K562 (cell line): ENCODE measurements around the gene CHCHD6. TPM values are rescaled to one million over a fixed set of nuclear protein-coding genes. Genes with fewer than 3 reads are reported as not detected.

Experiments
- BRCA1 ChIP-seq, 2 experiments: fragments of 450-650 bp in 1 of 2; sonication (generic) in 1 of 2; formaldehyde crosslinking in 1 of 2; IDR thresholded peaks; 2 replicates each; pipeline versions ENCODE4 v1.5.0 to v1.6.1; 2017 to 2020; ENCODE audit warnings: mild to moderate bottlenecking in 1 of 2, missing genetic modification reagents in 1 of 2
- CCNT2 ChIP-seq: IDR thresholded peaks from 2 replicates; pipeline ENCODE4 v1.6.1; 2011; ENCODE audit warnings: borderline replicate concordance, low read depth, mild to moderate bottlenecking, moderate library complexity, mixed read lengths, low read length; ENCODE audit not compliant: insufficient read length; ENCODE audit errors: extremely low read depth
- CEBPB ChIP-seq: fragments of 450-650 bp; IDR thresholded peaks from 2 replicates; pipeline ENCODE4 v1.6.1; 2016; ENCODE audit warnings: missing genetic modification characterization, missing compliant biosample characterization
- DPF2 ChIP-seq: fragments of 450-650 bp; IDR thresholded peaks from 2 replicates; pipeline ENCODE4 v1.6.1; 2016
- HDAC1 ChIP-seq, 2 experiments: fragments of 450-650 bp; IDR thresholded peaks; 2 replicates each; pipeline ENCODE4 v1.6.1; 2016 to 2017; ENCODE audit warnings: inconsistent platforms in 1 of 2, mild to moderate bottlenecking in 1 of 2, moderate library complexity in 1 of 2
- HMG20A ChIP-seq: fragments of 450-650 bp; formaldehyde crosslinking; conservative IDR thresholded peaks from 2 replicates; pipeline ENCODE4 v1.4.0; 2020; ENCODE audit warnings: mild to moderate bottlenecking, mixed read lengths
- ILF3 ChIP-seq: fragments of 450-650 bp; IDR thresholded peaks from 2 replicates; pipeline ENCODE4 v1.6.1; 2018; ENCODE audit warnings: antibody characterized with exemption, mild to moderate bottlenecking, moderate library complexity, borderline replicate concordance
- JUN ChIP-seq, 2 experiments: sonication (generic) in 1 of 2; formaldehyde crosslinking in 1 of 2; IDR thresholded peaks; 2 replicates each; pipeline versions ENCODE4 v1.6.1 to v1.8.0; 2012 to 2022; ENCODE audit warnings: borderline replicate concordance in 2 of 2, mild to moderate bottlenecking in 2 of 2, improper control_type of control experiment in 1 of 2, low read depth in 1 of 2, low read length in 1 of 2, missing genetic modification reagents in 1 of 2
- JUNB ChIP-seq: fragments of 450-650 bp; formaldehyde crosslinking; conservative IDR thresholded peaks from 2 replicates; pipeline ENCODE4 v1.4.0; 2020; ENCODE audit warnings: mild to moderate bottlenecking
- MYBL2 ChIP-seq, 2 experiments: fragments of 450-650 bp in 1 of 2; sonication (generic) in 1 of 2; formaldehyde crosslinking in 1 of 2; IDR thresholded peaks; 2 replicates each; pipeline versions ENCODE4 v1.6.1 to v1.8.1; 2017 to 2022; ENCODE audit warnings: borderline replicate concordance in 1 of 2, inconsistent platforms in 1 of 2, low read depth in 1 of 2, mild to moderate bottlenecking in 1 of 2, missing genetic modification reagents in 1 of 2, moderate library complexity in 1 of 2
- NRF1 ChIP-seq, 2 experiments: fragments of 450-650 bp; IDR thresholded peaks in 1 of 2; conservative IDR thresholded peaks in 1 of 2; 2 replicates each; pipeline ENCODE4 v1.6.1; 2014; ENCODE audit warnings: mild to moderate bottlenecking in 2 of 2
- PCBP2 ChIP-seq: fragments of 200-400 bp; formaldehyde crosslinking; IDR thresholded peaks from 2 replicates; pipeline ENCODE4 v1.6.1; 2018; ENCODE audit warnings: low read length, low read depth, mild to moderate bottlenecking, moderate library complexity; ENCODE audit not compliant: poor library complexity, severe bottlenecking
- PML ChIP-seq: IDR thresholded peaks from 2 replicates; pipeline ENCODE4 v1.6.1; 2012; ENCODE audit warnings: low read length, inconsistent platforms
- POLR3G ChIP-seq: IDR thresholded peaks from 2 replicates; pipeline ENCODE4 v1.6.1; 2011; ENCODE audit not compliant: insufficient read length, insufficient replicate concordance; ENCODE audit errors: extremely low read depth
- SAP30 ChIP-seq: fragments of 200-600 bp; sonication (generic); IDR thresholded peaks from 2 replicates; pipeline ENCODE4 v1.6.1; 2012; ENCODE audit warnings: borderline replicate concordance, low read depth, mild to moderate bottlenecking, moderate library complexity, low read length, control low read depth, inconsistent platforms; ENCODE audit not compliant: insufficient read depth, poor library complexity, severe bottlenecking
- SP2 ChIP-seq: IDR thresholded peaks from 2 replicates; pipeline ENCODE4 v1.6.1; 2011; ENCODE audit warnings: mild to moderate bottlenecking, low read depth, low read length, moderate library complexity; ENCODE audit not compliant: poor library complexity, severe bottlenecking; ENCODE audit errors: extremely low read depth
- SPI1 ChIP-seq: IDR thresholded peaks from 2 replicates; pipeline ENCODE4 v1.6.1; 2011; ENCODE audit warnings: low read depth, low read length, control low read depth, borderline replicate concordance
- SRSF9 ChIP-seq: fragments of 200-400 bp; formaldehyde crosslinking; IDR thresholded peaks from 2 replicates; pipeline ENCODE4 v1.6.1; 2017; ENCODE audit warnings: low read depth, low read length, borderline replicate concordance
- TGIF2 ChIP-seq: sonication (generic); formaldehyde crosslinking; IDR thresholded peaks from 2 replicates; pipeline ENCODE4 v1.8.1; 2022; ENCODE audit warnings: mild to moderate bottlenecking, missing genetic modification reagents, moderate library complexity
- ZNF583 ChIP-seq: fragments of 250-450 bp; sonication (Bioruptor Pico); IDR thresholded peaks from 2 replicates; pipeline ENCODE4 v1.4.0; 2020
- ZNF695 ChIP-seq: fragments of 450-650 bp; formaldehyde crosslinking; IDR thresholded peaks from 2 replicates; pipeline ENCODE4 v1.4.0; 2020; ENCODE audit warnings: mild to moderate bottlenecking, moderate library complexity
- ZNF77 ChIP-seq: fragments of 250-450 bp; sonication (Bioruptor Pico); IDR thresholded peaks from 2 replicates; pipeline ENCODE4 v1.5.0; 2020
- polyA plus RNA-seq, 8 experiments: library from polyadenylated mRNA; depleted of rRNA in 4 of 8; stranded (reverse) in 5 of 8; unstranded in 3 of 8; fragments of >200 nt; fragmentation: Nextera tagmentation in 2 of 8; fragmentation: Illumina TruSeq in 1 of 8; extraction: Ambion mirVana in 2 of 8; extraction: Trizol in 1 of 8; gene quantifications; 2 replicates each; pipeline versions ENCODE4 v1.2.1 to v1.2.3, GENCODE V29; 2011 to 2014; ENCODE audit warnings: inconsistent platforms in 1 of 8, missing spikeins in 1 of 8
- total RNA-seq, 7 experiments: library from RNA; depleted of rRNA in 6 of 7; stranded (reverse); fragments of >200 nt in 6 of 7; fragmentation: Illumina TruSeq in 2 of 7; extraction: Trizol in 2 of 7; gene quantifications; 2 replicates each; pipeline versions ENCODE4 v1.2.1 to v1.2.3, GENCODE V29; 2011 to 2021; ENCODE audit warnings: low replicate concordance in 1 of 7
- TF ChIP-seq, protein P1 (sequence below): fragments of 250-450 bp; sonication (Bioruptor Pico); IDR thresholded peaks from 2 replicates; pipeline ENCODE4 v1.4.0; 2020; ENCODE audit warnings: mild to moderate bottlenecking, moderate library complexity
- TF ChIP-seq, protein P2 (sequence below): sonication (generic); formaldehyde crosslinking; IDR thresholded peaks from 2 replicates; pipeline ENCODE4 v1.8.0; 2023; ENCODE audit warnings: mild to moderate bottlenecking, missing genetic modification reagents
- TF ChIP-seq, protein P3 (sequence below): fragments of 250-450 bp; sonication (Bioruptor Pico); IDR thresholded peaks from 2 replicates; pipeline ENCODE4 v1.5.1; 2021; ENCODE audit warnings: mild to moderate bottlenecking

Gene CHCHD6
- total and polyA plus RNA-seq, 9 of the 15 experiments (the other 6 are each of a cell fraction or from before 2014, with no cell fraction given), result 4.6 to 18.6 (median 10.9) TPM

DNA sequence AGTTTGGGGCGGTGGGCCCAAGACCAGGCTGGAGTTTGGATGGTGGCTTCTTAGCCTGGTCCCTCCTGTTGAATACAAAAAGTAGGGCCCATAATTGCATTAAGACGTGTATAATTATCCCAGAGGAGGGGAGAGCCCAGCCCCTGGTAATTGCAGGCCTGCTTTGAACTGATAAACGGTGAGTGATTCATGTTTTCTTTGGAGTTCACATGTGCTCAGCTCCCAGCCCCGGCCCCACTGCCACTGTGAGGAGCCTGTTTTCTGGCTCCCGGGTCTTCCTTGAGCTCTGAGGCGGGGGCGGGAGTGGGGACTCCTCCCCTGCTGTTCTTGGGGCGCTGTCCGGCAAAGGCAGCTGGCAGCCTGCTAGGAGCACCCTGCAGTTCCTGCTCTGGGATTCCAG is 282.0 kb downstream of the CHCHD6 start (continued):
- TF ChIP-seq SPI1 (no peak), BRCA1 (IDR thresholded peaks at IDR 0.05) (no peak), BRCA1 (CRISPR knock-in tag; IDR thresholded peaks at IDR 0.05) (no peak), DPF2 (peak; percentile 86), MYBL2 (IDR thresholded peaks at IDR 0.05; ENCODE audit: low read depth) (no peak), MYBL2 (CRISPR knock-in tag; IDR thresholded peaks at IDR 0.05; ENCODE audit: borderline replicate concordance) (no peak), SP2 (no peak), CCNT2 (no peak), CEBPB (no peak), JUNB (no peak), HDAC1 (IDR thresholded peaks at IDR 0.05) (0 out of 4 replicates have a peak, but pooled peaks of 1 of the 2 experiments have one; percentile 33), POLR3G (no peak), PML (no peak), NRF1 (conservative IDR thresholded peaks at IDR 0.05 in 1 of 2, IDR thresholded peaks at IDR 0.05 in 1 of 2) (no peak), SAP30 (no peak), TGIF2 (no peak), HMG20A (CRISPR knock-in tag) (no peak), ZNF77 (CRISPR knock-in tag) (no peak), ZNF583 (CRISPR knock-in tag) (no peak), ZNF695 (CRISPR knock-in tag) (no peak), PCBP2 (no peak), SRSF9 (no peak), JUN (IDR thresholded peaks at IDR 0.05; ENCODE audit: borderline replicate concordance, low read depth, low read length) (peak; percentile 40; the same call in 1 of the 2 replicates), JUN (CRISPR knock-in tag; IDR thresholded peaks at IDR 0.05; ENCODE audit: borderline replicate concordance) (no peak), ILF3 (no peak)
- TF ChIP-seq, protein P1, sequence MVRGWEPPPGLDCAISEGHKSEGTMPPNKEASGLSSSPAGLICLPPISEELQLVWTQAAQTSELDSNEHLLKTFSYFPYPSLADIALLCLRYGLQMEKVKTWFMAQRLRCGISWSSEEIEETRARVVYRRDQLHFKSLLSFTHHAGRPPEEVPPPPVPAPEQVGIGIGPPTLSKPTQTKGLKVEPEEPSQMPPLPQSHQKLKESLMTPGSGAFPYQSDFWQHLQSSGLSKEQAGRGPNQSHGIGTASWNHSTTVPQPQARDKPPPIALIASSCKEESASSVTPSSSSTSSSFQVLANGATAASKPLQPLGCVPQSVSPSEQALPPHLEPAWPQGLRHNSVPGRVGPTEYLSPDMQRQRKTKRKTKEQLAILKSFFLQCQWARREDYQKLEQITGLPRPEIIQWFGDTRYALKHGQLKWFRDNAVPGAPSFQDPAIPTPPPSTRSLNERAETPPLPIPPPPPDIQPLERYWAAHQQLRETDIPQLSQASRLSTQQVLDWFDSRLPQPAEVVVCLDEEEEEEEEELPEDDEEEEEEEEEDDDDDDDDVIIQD (CRISPR knock-in tag), result no peak
- TF ChIP-seq, protein P2, sequence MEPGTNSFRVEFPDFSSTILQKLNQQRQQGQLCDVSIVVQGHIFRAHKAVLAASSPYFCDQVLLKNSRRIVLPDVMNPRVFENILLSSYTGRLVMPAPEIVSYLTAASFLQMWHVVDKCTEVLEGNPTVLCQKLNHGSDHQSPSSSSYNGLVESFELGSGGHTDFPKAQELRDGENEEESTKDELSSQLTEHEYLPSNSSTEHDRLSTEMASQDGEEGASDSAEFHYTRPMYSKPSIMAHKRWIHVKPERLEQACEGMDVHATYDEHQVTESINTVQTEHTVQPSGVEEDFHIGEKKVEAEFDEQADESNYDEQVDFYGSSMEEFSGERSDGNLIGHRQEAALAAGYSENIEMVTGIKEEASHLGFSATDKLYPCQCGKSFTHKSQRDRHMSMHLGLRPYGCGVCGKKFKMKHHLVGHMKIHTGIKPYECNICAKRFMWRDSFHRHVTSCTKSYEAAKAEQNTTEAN (CRISPR knock-in tag), result no peak
- TF ChIP-seq, protein P3, sequence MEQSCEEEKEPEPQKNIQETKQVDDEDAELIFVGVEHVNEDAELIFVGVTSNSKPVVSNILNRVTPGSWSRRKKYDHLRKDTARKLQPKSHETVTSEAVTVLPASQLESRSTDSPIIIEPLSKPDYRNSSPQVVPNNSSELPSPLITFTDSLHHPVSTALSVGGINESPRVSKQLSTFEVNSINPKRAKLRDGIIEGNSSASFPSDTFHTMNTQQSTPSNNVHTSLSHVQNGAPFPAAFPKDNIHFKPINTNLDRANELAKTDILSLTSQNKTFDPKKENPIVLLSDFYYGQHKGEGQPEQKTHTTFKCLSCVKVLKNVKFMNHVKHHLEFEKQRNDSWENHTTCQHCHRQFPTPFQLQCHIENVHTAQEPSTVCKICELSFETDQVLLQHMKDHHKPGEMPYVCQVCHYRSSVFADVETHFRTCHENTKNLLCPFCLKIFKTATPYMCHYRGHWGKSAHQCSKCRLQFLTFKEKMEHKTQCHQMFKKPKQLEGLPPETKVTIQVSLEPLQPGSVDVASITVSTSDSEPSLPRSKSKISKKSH, result no peak
